Body of pancreas (tissue), 4 donors: ENCODE results near the gene MXRA5. TPM values are rescaled to one million over a fixed set of nuclear protein-coding genes. Genes with fewer than 3 reads are reported as not detected.
A peak's percentile ranks its signal among the peaks of the same experiment; 100 is the strongest.

Source experiments
- ATAC-seq: fragments of 150-250 bp; one replicate; pipeline ENCODE4 v1.9.1; 2016
- DNase-seq, 4 donors: peaks; one replicate each; pipeline ENCODE4 v3.0.0-alpha.2; 2019
- H3K27ac ChIP-seq, 4 donors: fragments of 200-600 bp; sonication (generic); 1 replicate in 3 of 4; 2 replicates in 1 of 4; pipeline versions ENCODE4 v1.5.1 to v1.6.1; 2016 to 2019; ENCODE audit warnings: mild to moderate bottlenecking in 1 of 4, mixed read lengths in 1 of 4, moderate library complexity in 1 of 4
- H3K27me3 ChIP-seq, 2 donors: fragments of 200-600 bp; sonication (generic); one replicate each; pipeline ENCODE4 v1.6.0; 2016; ENCODE audit warnings: mild to moderate bottlenecking in 1 of 2
- H3K36me3 ChIP-seq, 2 donors: fragments of 200-600 bp; sonication (generic); replicated peaks in 1 of 2; 2 replicates each; pipeline ENCODE4 v1.5.1; 2016; ENCODE audit warnings: low read depth in 2 of 2; ENCODE audit not compliant: insufficient read depth in 1 of 2
- H3K4me1 ChIP-seq: fragments of 200-600 bp; sonication (generic); one replicate; pipeline ENCODE4 v1.6.0; 2016
- H3K4me3 ChIP-seq, 2 donors: fragments of 200-600 bp; sonication (generic); 1 replicate in 1 of 2; 2 replicates in 1 of 2; pipeline ENCODE4 v1.5.1; 2016 to 2019
- H3K9me3 ChIP-seq, 3 donors: fragments of 200-600 bp; sonication (generic); 1 replicate in 2 of 3; 2 replicates in 1 of 3; pipeline ENCODE4 v1.5.1; 2016
- POLR2A ChIP-seq, 3 donors: fragments of 450-650 bp; IDR thresholded peaks; one replicate each; pipeline ENCODE4 v1.6.1; 2016; ENCODE audit warnings: antibody characterized with exemption in 3 of 3, mild to moderate bottlenecking in 2 of 3
- WGBS, 2 donors: methylation state at CpG; one replicate each; pipeline ENCODE4 v1.1.5; 2017; 5-methylcytosine and 5-hydroxymethylcytosine counted together
- intact Hi-C: fragments of 100-400 bp; cut with DNase I; formaldehyde crosslinking; loops from one replicate; pipeline ENCODE4 v1.15.1; 2023
- total RNA-seq, 2 donors: library from RNA; depleted of rRNA; stranded (reverse); fragments of >200 nt; gene quantifications; one replicate each; pipeline ENCODE4 v1.1.0, GENCODE V29; 2016
- TF ChIP-seq, protein P1 (sequence below), 7 experiments: fragments of 450-650 bp in 4 of 7; fragments of 200-600 bp in 3 of 7; sonication (generic) in 3 of 7; IDR thresholded peaks; one replicate each; pipeline ENCODE4 v1.5.1; 2016 to 2019; ENCODE audit warnings: antibody characterized with exemption in 7 of 7

The MXRA5 gene
- total RNA-seq, 2 donors from 2014 or later: 1.6 to 3.3 TPM

- DNase-seq (no peak), ATAC-seq (no peak)
- Histone ChIP-seq H3K4me3 (no peak overlapping the region), H3K27ac (no peak overlapping the region), H3K9me3 (no peaks in the 10 kb centered on the region), H3K4me1 (no peaks in the 10 kb centered on the region), H3K36me3 (no peaks in the 10 kb centered on the region), H3K27me3 (no peaks in the 10 kb centered on the region)
- 43 to 55% methylated on average over 6 of the region's 6 CpGs for WGBS, 2 donors
- intact Hi-C loops: no loop called here
- TF ChIP-seq, protein P1, sequence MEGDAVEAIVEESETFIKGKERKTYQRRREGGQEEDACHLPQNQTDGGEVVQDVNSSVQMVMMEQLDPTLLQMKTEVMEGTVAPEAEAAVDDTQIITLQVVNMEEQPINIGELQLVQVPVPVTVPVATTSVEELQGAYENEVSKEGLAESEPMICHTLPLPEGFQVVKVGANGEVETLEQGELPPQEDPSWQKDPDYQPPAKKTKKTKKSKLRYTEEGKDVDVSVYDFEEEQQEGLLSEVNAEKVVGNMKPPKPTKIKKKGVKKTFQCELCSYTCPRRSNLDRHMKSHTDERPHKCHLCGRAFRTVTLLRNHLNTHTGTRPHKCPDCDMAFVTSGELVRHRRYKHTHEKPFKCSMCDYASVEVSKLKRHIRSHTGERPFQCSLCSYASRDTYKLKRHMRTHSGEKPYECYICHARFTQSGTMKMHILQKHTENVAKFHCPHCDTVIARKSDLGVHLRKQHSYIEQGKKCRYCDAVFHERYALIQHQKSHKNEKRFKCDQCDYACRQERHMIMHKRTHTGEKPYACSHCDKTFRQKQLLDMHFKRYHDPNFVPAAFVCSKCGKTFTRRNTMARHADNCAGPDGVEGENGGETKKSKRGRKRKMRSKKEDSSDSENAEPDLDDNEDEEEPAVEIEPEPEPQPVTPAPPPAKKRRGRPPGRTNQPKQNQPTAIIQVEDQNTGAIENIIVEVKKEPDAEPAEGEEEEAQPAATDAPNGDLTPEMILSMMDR (IDR thresholded peaks at IDR 0.05): no peak
- TF ChIP-seq POLR2A (IDR thresholded peaks at IDR 0.05): no peak
Measured at GRCh38 chrX:3271834-3272186, 74.6 kb downstream of the MXRA5 start.

DNA sequence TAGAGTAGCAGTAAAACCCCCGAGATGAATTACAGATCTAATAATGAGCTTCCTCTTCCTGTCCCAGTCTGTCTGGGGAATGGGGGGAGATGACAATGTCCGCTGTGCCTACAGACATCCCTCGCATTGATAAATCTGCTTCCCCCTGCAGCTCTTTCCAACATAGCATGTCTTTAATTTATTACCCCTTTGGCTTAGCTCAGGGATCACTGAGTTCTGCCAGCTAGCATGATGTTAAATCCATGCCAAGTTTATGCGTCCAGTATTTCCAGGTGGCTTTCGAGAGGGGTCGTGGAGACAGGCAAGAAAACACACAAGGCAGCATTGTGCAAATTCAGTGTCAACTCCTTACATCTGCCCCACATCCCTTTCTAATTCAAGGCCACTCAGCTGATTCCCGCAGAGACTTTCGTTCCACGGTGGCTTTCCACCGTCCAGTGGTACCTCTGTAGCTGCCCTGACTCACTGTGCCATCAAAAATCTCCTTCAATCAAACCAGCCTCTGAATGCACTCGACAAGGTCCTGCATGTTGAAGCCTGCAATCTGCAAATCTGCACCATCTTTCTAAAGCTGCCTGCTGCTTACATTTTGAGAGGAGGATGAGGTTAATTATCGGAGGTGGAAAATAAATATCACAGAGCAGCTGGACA is 75.1 kb downstream of the MXRA5 start:
- no peak for TF ChIP-seq POLR2A (IDR thresholded peaks at IDR 0.05)
- TF ChIP-seq, protein P1 (IDR thresholded peaks at IDR 0.05): no peak
- H3K4me3 ChIP-seq: no peak overlapping the region
- DNase-seq (no peak), ATAC-seq (no peak)
- no peaks in the 10 kb centered on the region for H3K9me3 ChIP-seq
- H3K4me1 ChIP-seq: no peaks in the 10 kb centered on the region
- H3K36me3 ChIP-seq: no peaks in the 10 kb centered on the region
- no peaks in the 10 kb centered on the region for H3K27me3 ChIP-seq
- H3K27ac ChIP-seq: no peak overlapping the region
- 33 to 34% methylated on average over 11 to 12 of the region's 12 CpGs for WGBS, 2 donors
- intact Hi-C loops: no loop called here

GRCh38 chrX:3268829-3269228 is 77.6 kb downstream of the MXRA5 start:
- no peak for DNase-seq
- H3K4me1 ChIP-seq: no peaks in the 10 kb centered on the region
- WGBS, 2 donors: 86 to 93% methylated on average over 3 of the region's 3 CpGs
- no peak for ATAC-seq
- no peak overlapping the region for H3K27ac ChIP-seq
- no peaks in the 10 kb centered on the region for H3K36me3 ChIP-seq
- H3K4me3 ChIP-seq: no peak overlapping the region
- no peaks in the 10 kb centered on the region for H3K9me3 ChIP-seq
- intact Hi-C loops: no loop called here
- TF ChIP-seq POLR2A (IDR thresholded peaks at IDR 0.05): no peak
- TF ChIP-seq, protein P1 (IDR thresholded peaks at IDR 0.05): no peak
- H3K27me3 ChIP-seq: no peaks in the 10 kb centered on the region

DNA sequence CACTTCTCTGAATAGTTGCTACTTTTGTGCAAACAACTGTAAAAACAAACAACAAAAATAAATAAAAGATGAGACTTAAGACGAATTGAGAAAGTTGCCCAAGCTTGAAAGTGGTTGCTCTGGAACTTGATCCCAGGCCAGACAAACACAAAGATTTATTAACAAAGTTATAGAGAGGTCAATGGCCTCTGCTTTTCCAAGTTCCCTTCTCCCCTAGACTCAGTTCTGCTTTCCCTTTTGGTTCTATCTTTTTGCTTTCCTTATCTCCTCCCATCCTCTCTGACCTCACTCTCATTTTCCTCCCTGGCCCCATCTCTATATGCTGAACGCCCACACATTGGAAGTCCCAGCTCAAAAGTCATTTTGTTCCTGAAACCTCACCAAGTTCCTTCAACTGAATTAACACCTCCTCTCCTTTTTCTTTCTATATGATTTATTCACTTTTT is 82.7 kb downstream of the MXRA5 start:
- WGBS, 2 donors: 37 to 61% methylated on average over 2 of the region's 2 CpGs
- DNase-seq (no peak), ATAC-seq (no peak)
- no peak overlapping the region for H3K4me3 ChIP-seq
- TF ChIP-seq POLR2A (IDR thresholded peaks at IDR 0.05): no peak
- TF ChIP-seq, protein P1 (IDR thresholded peaks at IDR 0.05): no peak
- no peak overlapping the region for H3K27ac ChIP-seq
- no peaks in the 10 kb centered on the region for H3K9me3 ChIP-seq
- no peaks in the 10 kb centered on the region for H3K4me1 ChIP-seq
- H3K27me3 ChIP-seq: no peaks in the 10 kb centered on the region
- intact Hi-C loops: no loop called here
- H3K36me3 ChIP-seq: no peaks in the 10 kb centered on the region

DNA sequence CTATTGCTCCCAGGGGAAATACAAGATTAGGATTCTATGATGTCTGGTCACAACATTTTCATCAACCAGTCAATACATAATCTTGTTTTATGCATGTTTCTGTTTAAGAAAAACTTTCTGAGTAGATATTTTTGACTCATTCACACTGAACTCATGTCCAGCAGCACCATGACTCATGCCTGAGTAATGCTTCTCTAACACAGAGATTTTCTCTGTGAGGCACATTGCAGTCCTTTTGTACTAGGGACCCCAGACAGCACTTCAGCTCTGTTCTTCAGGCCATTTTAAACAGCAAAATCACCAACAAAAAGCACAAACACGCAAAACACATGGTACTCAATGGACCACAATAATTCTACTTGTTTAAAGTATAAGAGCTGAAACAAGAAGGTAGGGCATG is 83.6 kb downstream of the MXRA5 start:
- H3K27ac ChIP-seq: no peak overlapping the region
- ATAC-seq (no peak), DNase-seq (peak in 2 of 4 donors; percentile 9 to 12)
- no peaks in the 10 kb centered on the region for H3K36me3 ChIP-seq
- intact Hi-C loops: no loop called here
- TF ChIP-seq POLR2A (IDR thresholded peaks at IDR 0.05): no peak
- TF ChIP-seq, protein P1 (IDR thresholded peaks at IDR 0.05): no peak
- H3K27me3 ChIP-seq: no peaks in the 10 kb centered on the region
- H3K4me1 ChIP-seq: no peaks in the 10 kb centered on the region
- no peaks in the 10 kb centered on the region for H3K9me3 ChIP-seq
- WGBS, 2 donors: 50 to 71% methylated on average over 1 of the region's 1 CpG
- no peak overlapping the region for H3K4me3 ChIP-seq
